Activated naive CD8-positive, alpha-beta T cell treated with anti-CD3 and anti-CD28 coated beads, Interleukin-2, amount 10 ng/mL, durations not matched to agents 7 days and 5 days (primary cell): ENCODE data around the gene GEMIN8. TPM values are rescaled to one million over a fixed set of nuclear protein-coding genes. Genes with fewer than 3 reads are reported as not detected.

ENCODE experiments used
- ATAC-seq: fragments of 150-1000 bp; cut with Tn5 transposase; one replicate; pipeline ENCODE4 v1.10.0; 2021; ENCODE audit warnings: low read depth, moderate library complexity
- POLR2A ChIA-PET: fragments of 350-600 bp; sonication (Branson Sonifier 250); formaldehyde crosslinking; loops from one replicate; lab custom pipeline; 2021; ENCODE audit warnings: antibody characterized with exemption; lab: Charles Lee
- DNase-seq: peaks from one replicate; pipeline ENCODE4 v3.0.0; 2021
- H3K27ac Mint-ChIP-seq: one replicate; pipeline ENCODE4 v1.8.0; 2022; ENCODE audit warnings: mild to moderate bottlenecking, mixed read lengths
- H3K27me3 Mint-ChIP-seq: one replicate; pipeline ENCODE4 v1.8.0; 2022; ENCODE audit warnings: mild to moderate bottlenecking, moderate library complexity, mixed read lengths
- H3K36me3 Mint-ChIP-seq: one replicate; pipeline ENCODE4 v1.8.0; 2021; ENCODE audit warnings: mild to moderate bottlenecking, mixed read lengths
- H3K4me1 Mint-ChIP-seq: one replicate; pipeline ENCODE4 v1.8.0; 2021; ENCODE audit warnings: mixed read lengths
- H3K4me3 Mint-ChIP-seq: one replicate; pipeline ENCODE4 v1.8.0; 2022; ENCODE audit warnings: mild to moderate bottlenecking, moderate library complexity, mixed read lengths
- H3K9me3 Mint-ChIP-seq: one replicate; pipeline ENCODE4 v1.8.0; 2021; ENCODE audit warnings: mixed read lengths
- total RNA-seq, 2 experiments: library from RNA; stranded (reverse); gene quantifications; one replicate each; pipeline ENCODE4 v1.2.3, GENCODE V29; 2021

Gene GEMIN8
- total RNA-seq, 2 experiments from 2014 or later, result 13.4 to 14.3 TPM

DNA sequence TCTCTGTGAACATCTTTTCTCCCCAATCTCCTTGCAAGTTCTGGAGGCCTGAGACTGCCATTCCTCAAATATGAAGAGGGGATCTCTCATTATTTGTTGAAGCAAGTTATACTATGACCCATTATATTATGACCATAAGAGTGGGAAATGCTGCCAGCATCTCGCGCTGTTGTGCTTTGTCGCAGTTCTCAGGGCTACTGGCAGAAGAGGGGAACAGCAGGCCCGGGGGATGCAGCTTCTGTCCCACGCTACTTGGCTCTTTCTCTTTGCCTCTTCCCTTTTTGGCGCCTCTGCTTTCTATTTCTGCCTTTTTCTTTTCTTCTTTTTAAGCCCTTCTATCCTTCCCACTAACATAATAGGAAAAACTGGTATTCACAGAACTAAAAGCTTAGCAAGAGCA is 64.2 kb downstream of the GEMIN8 start:
- no peak for ATAC-seq
- POLR2A ChIA-PET, result no interaction called here

GRCh38 chrX:13956998-13957397 is 72.7 kb downstream of the GEMIN8 start:
- peaks cover 2% of the 10 kb centered on the region for H3K4me1 Mint-ChIP-seq
- POLR2A ChIA-PET, result no interaction called here
- no peaks in the 10 kb centered on the region for H3K9me3 Mint-ChIP-seq
- no peak overlapping the region for H3K27ac Mint-ChIP-seq
- H3K27me3 Mint-ChIP-seq, result no peaks in the 10 kb centered on the region
- H3K4me3 Mint-ChIP-seq, result no peak overlapping the region
- ATAC-seq (no peak), DNase-seq (no peak)
- no peaks in the 10 kb centered on the region for H3K36me3 Mint-ChIP-seq

More for the DNA sequence above, 64.2 kb downstream of the GEMIN8 start:
- DNase-seq, result no peak
- Mint-ChIP-seq H3K9me3 (no peaks in the 10 kb centered on the region), H3K27me3 (no peaks in the 10 kb centered on the region), H3K27ac (no peak overlapping the region), H3K36me3 (no peaks in the 10 kb centered on the region), H3K4me1 (no peaks in the 10 kb centered on the region), H3K4me3 (no peak overlapping the region)

Other genes with a start within 250 kb of the GEMIN8 start
- gene GPM6B, start 212.8 kb downstream of the GEMIN8 start, total RNA-seq, result not detected